ENCODE results near the gene KBTBD6. TPM values are rescaled to one million over a fixed set of nuclear protein-coding genes. Genes with fewer than 3 reads are reported as not detected.

KBTBD6 gene
- total and polyA plus RNA-seq, 2 of the 8 experiments (the other 6 are each of a cell fraction or from before 2014, with no cell fraction given) = 4.5 to 11.3 TPM

GRCh38 chr13:41122838-41123237 is 9.8 kb downstream of the KBTBD6 start:
- no peak overlapping the region for H3K23ac ChIP-seq (ENCODE audit: insufficient read length)
- H3K4ac ChIP-seq (replicated peaks; ENCODE audit: insufficient read length, low read depth, low read length) = no peak overlapping the region
- FAIRE-seq (no peak), DNase-seq (ENCODE audit: low read depth in 1 of 2, low spot score in 2 of 2) (no peak)
- H3K9ac ChIP-seq (replicated peaks in 1 of 4; ENCODE audit: extremely low read depth in 1 of 4, low read depth in 3 of 4, low read length in 3 of 4) = no peak overlapping the region
- H2BK20ac ChIP-seq (ENCODE audit: low read length) = no peak overlapping the region
- no peak overlapping the region for H2BK5ac ChIP-seq (ENCODE audit: low read depth, low read length)
- no peak overlapping the region for H4K8ac ChIP-seq (ENCODE audit: extremely low read depth, insufficient read depth, low read length)
- H3K18ac ChIP-seq (ENCODE audit: extremely low read depth, low read length) = no peak overlapping the region
- no peak overlapping the region for H3K4me2 ChIP-seq (ENCODE audit: insufficient read depth in 1 of 2, low read depth in 2 of 2, low read length in 2 of 2)
- H2AK5ac ChIP-seq (ENCODE audit: low read depth, low read length) = no peak overlapping the region
- H3K27ac ChIP-seq (ENCODE audit: low read depth, low read length) = no peak overlapping the region
- H2BK120ac ChIP-seq (replicated peaks; ENCODE audit: low read depth, low read length) = no peak overlapping the region
- no peaks in the 10 kb centered on the region for H3K36me3 ChIP-seq (ENCODE audit: control insufficient read depth in 2 of 4, insufficient read depth in 4 of 4, low read length in 3 of 4)
- H3K79me2 ChIP-seq (ENCODE audit: control insufficient read depth in 1 of 2, insufficient read depth in 2 of 2, low read length in 2 of 2) = no peaks in the 10 kb centered on the region
- no peaks in the 10 kb centered on the region for H3K27me3 ChIP-seq (replicated peaks in 1 of 4; ENCODE audit: control insufficient read depth in 3 of 4, extremely low read depth in 1 of 4, insufficient read depth in 3 of 4, low read length in 3 of 4)
- no peaks in the 10 kb centered on the region; the same call in 1 of the 2 replicates for H3K79me1 ChIP-seq (ENCODE audit: low read depth, low read length)
- WGBS, 2 experiments (ENCODE audit: extremely low coverage in 1 of 2, insufficient coverage in 1 of 2, insufficient read length in 1 of 2, insufficient replicate concordance in 2 of 2, low coverage in 1 of 2, low lambda C conversion rate in 2 of 2, missing lambda C conversion rate in 1 of 2) = 93% methylated on average over 2 of the region's 2 CpGs; no CpG with 5 or more reads in 1 of the 2 experiments
- H3K4me3 ChIP-seq (ENCODE audit: extremely low read depth in 1 of 4, insufficient read depth in 2 of 4, low read depth in 3 of 4, low read length in 4 of 4) = no peak overlapping the region
- no peak overlapping the region for H2AFZ ChIP-seq (ENCODE audit: low read length)
- no peaks in the 10 kb centered on the region for H3K9me3 ChIP-seq (ENCODE audit: insufficient read depth in 2 of 2, low read depth in 1 of 2, low read length in 1 of 2)
- H3K4me1 ChIP-seq (replicated peaks in 1 of 4; ENCODE audit: control insufficient read depth in 3 of 4, insufficient read depth in 4 of 4, low read length in 3 of 4) = no peaks in the 10 kb centered on the region
- H3K23me2 ChIP-seq (ENCODE audit: low read depth, low read length) = no peaks in the 10 kb centered on the region
- no peak overlapping the region for H4K5ac ChIP-seq (ENCODE audit: insufficient read length, low read depth, low read length)
- no peak overlapping the region for H2BK15ac ChIP-seq (ENCODE audit: low read length)
- H3K56ac ChIP-seq (replicated peaks; ENCODE audit: insufficient read length, low read depth, low read length) = no peak overlapping the region
- no peak overlapping the region for H2BK12ac ChIP-seq (ENCODE audit: low read depth, low read length)
- H4K20me1 ChIP-seq (replicated peaks in 1 of 2; ENCODE audit: control insufficient read depth in 1 of 2, insufficient read depth in 2 of 2, low read length in 2 of 2) = peaks cover 0 to 2% of the 10 kb centered on the region in 2 experiments
- ChIA-PET POLR2A (ENCODE audit: partially characterized antibody) (interaction anchor here (1.5 kb wide), 1 partner anchor 15 kb away, joined by 7 read pairs; no protein-coding TSS in a partner anchor), CTCF (ENCODE audit: partially characterized antibody) (no interaction called here)
- H3K14ac ChIP-seq (ENCODE audit: insufficient read length) = no peak overlapping the region
- no peak overlapping the region for H4K91ac ChIP-seq (replicated peaks; ENCODE audit: insufficient read length, low read length)
- TF ChIP-seq E2F6 (IDR thresholded peaks at IDR 0.05) = no peak
- no peak for TF ChIP-seq BCL11A (IDR thresholded peaks at IDR 0.05; ENCODE audit: low read depth in 2 of 2, low read length in 2 of 2)
- no peak for TF ChIP-seq SIX5 (IDR thresholded peaks at IDR 0.05; ENCODE audit: low read depth, low read length)
- no peak for TF ChIP-seq HDAC2 (IDR thresholded peaks at IDR 0.05; ENCODE audit: borderline replicate concordance in 1 of 2, low read depth in 2 of 2, low read length in 2 of 2)
- no peak for TF ChIP-seq EZH2 (IDR thresholded peaks at IDR 0.05; ENCODE audit: low read depth, low read length, severe bottlenecking)
- TF ChIP-seq RXRA (IDR thresholded peaks at IDR 0.05; ENCODE audit: insufficient read depth, low read depth, low read length) = no peak
- no peak for TF ChIP-seq TAF7 (optimal IDR thresholded peaks at IDR 0.05; ENCODE audit: borderline replicate concordance, low read depth, low read length)
- TF ChIP-seq TEAD4 (IDR thresholded peaks at IDR 0.05; ENCODE audit: low read depth, low read length) = no peak
- TF ChIP-seq RAD21 (IDR thresholded peaks at IDR 0.05 in 1 of 2, conservative IDR thresholded peaks at IDR 0.05 in 1 of 2; ENCODE audit: low read depth in 2 of 2, low read length in 2 of 2) = no peak
- no peak for TF ChIP-seq CTBP2 (IDR thresholded peaks at IDR 0.05; ENCODE audit: borderline replicate concordance, insufficient read depth, insufficient read length, low read length)
- no peak for TF ChIP-seq RBBP5 (IDR thresholded peaks at IDR 0.05; ENCODE audit: borderline replicate concordance, low read depth, low read length)
- no peak for TF ChIP-seq RFX5 (IDR thresholded peaks at IDR 0.05; ENCODE audit: borderline replicate concordance, low read depth, low read length)

Measured in H1 (cell line).